HG03442 (cell line): Measurements from ENCODE around the gene RPS2.
"Not testable (repeated sequence)": the region's sequence is repeated elsewhere in the genome, so short reads cannot be mapped to it uniquely, and the experiment has no call there.

Experiments
- ATAC-seq: cut with Tn5 transposase; IDR thresholded peaks from one replicate; pipeline ENCODE4 v1.9.1; 2021; ENCODE audit warnings: mild to moderate bottlenecking, moderate library complexity; ENCODE audit not compliant: unreplicated experiment

The RPS2 gene

GRCh38 chr16:1965396-1966001 lies 873 bp upstream of the RPS2 start:
- ATAC-seq = no peak

- ATAC-seq = no peak
Measured at GRCh38 chr16:1963806-1964505, 670 bp downstream of the RPS2 start.

GRCh38 chr16:1962161-1963153 lies 2.2 kb downstream of the RPS2 start:
- ATAC-seq = not testable (repeated sequence)

- no peak for ATAC-seq
Measured at GRCh38 chr16:1961651-1962067, 3.0 kb downstream of the RPS2 start.

GRCh38 chr16:1960665-1961630 lies 3.7 kb downstream of the RPS2 start:
- ATAC-seq = no peak

GRCh38 chr16:1959269-1960039 lies 5.2 kb downstream of the RPS2 start, which contains the start of gene NDUFB10:
Gene NDUFB10 (plus strand): TSS chr16:1959538. CDS start chr16:1959625, 87 bp downstream.
- peak; percentile 70 for ATAC-seq

- ATAC-seq = no peak
Measured at GRCh38 chr16:1958715-1959268, 5.8 kb downstream of the RPS2 start.

- ATAC-seq = not testable (repeated sequence)
Measured at GRCh38 chr16:1958143-1958491, 6.5 kb downstream of the RPS2 start.

GRCh38 chr16:1957434-1958142 lies 7.0 kb downstream of the RPS2 start:
- ATAC-seq = not testable (repeated sequence)

- ATAC-seq = no peak
Measured at GRCh38 chr16:1953734-1954133, 10.9 kb downstream of the RPS2 start.

- ATAC-seq = no peak
Measured at GRCh38 chr16:1950559-1950958, 14.1 kb downstream of the RPS2 start.

GRCh38 chr16:1950047-1950446 lies 14.6 kb downstream of the RPS2 start:
- no peak for ATAC-seq

- no peak for ATAC-seq
Measured at GRCh38 chr16:1949507-1949906, 15.1 kb downstream of the RPS2 start.

GRCh38 chr16:1947369-1947670 lies 17.3 kb downstream of the RPS2 start:
- no peak for ATAC-seq

- ATAC-seq = no peak
Measured at GRCh38 chr16:1946495-1947368, 17.9 kb downstream of the RPS2 start.

GRCh38 chr16:1945559-1946391 lies 18.9 kb downstream of the RPS2 start:
- no peak for ATAC-seq

GRCh38 chr16:1944612-1945199 lies 19.9 kb downstream of the RPS2 start:
- no peak for ATAC-seq
